Bronchus fibroblast of lung (primary cell): ENCODE results near the gene TCEAL1. TPM values are rescaled to one million over a fixed set of nuclear protein-coding genes. Genes with fewer than 3 reads are reported as not detected.

Source experiments
- total RNA-seq: library from RNA; depleted of rRNA; stranded (reverse); fragments of >200 nt; gene quantifications from 2 replicates; pipeline ENCODE4 v1.2.3, GENCODE V29; 2015

TCEAL1 gene
- total RNA-seq: 10.3 and 20.0 TPM in 2 replicates

GRCh38 chrX:103628386-103629317 is at the start of gene TCEAL1:
Gene TCEAL1 (plus strand): TSS chrX:103628975. CDS start chrX:103629917, 942 bp downstream.

GRCh38 chrX:103585411-103586313 is 43.1 kb upstream of the TCEAL1 start, which contains the start of gene TCEAL4:
Gene TCEAL4 (plus strand): TSS chrX:103585515. CDS start chrX:103586676, 1,161 bp downstream.

GRCh38 chrX:103607364-103608305 is 21.1 kb upstream of the TCEAL1 start, which contains the start of gene TCEAL3:
Gene TCEAL3 (plus strand): TSS chrX:103607963. CDS start chrX:103609065, 1,102 bp downstream.

Other genes with a start within 250 kb of the TCEAL1 start
- gene RAB40A, start 109.5 kb upstream of the TCEAL1 start, total RNA-seq: under 0.01 TPM in 1 of 2 replicates, not detected in the other
- gene TCEAL4, start 43.5 kb upstream of the TCEAL1 start, total RNA-seq: 25.0 and 29.6 TPM in 2 replicates
- 12.3 and 25.6 TPM in 2 replicates for gene TCEAL3, start 21.0 kb upstream of the TCEAL1 start, total RNA-seq
- gene MORF4L2, start 57.7 kb downstream of the TCEAL1 start, total RNA-seq: 382 and 609 TPM in 2 replicates
- gene TMEM31, start 81.9 kb downstream of the TCEAL1 start, total RNA-seq: not detected in 2 replicates
- under 0.01 and 1.5 TPM in 2 replicates for gene PLP1, start 147.9 kb downstream of the TCEAL1 start, total RNA-seq
- under 0.01 TPM in 2 replicates for gene RAB9B, start 203.3 kb downstream of the TCEAL1 start, total RNA-seq